Gastrocnemius medialis (tissue), 4 donors: Measurements from ENCODE around the gene SLC5A11. TPM values are rescaled to one million over a fixed set of nuclear protein-coding genes. Genes with fewer than 3 reads are reported as not detected.

Source experiments
- ATAC-seq, 2 donors: fragments of 150-250 bp; one replicate each; pipeline ENCODE4 v1.9.1; 2016
- DNase-seq, 2 donors: peaks; one replicate each; pipeline ENCODE4 v3.0.0-alpha.2; 2019
- H3K27ac ChIP-seq, 4 donors: fragments of 200-600 bp; sonication (generic); 1 replicate in 1 of 4; 2 replicates in 3 of 4; pipeline ENCODE4 v1.5.1; 2016 to 2018; ENCODE audit warnings: mild to moderate bottlenecking in 2 of 4, moderate library complexity in 1 of 4
- H3K27me3 ChIP-seq, 3 donors: fragments of 200-600 bp; sonication (generic) in 2 of 3; 1 replicate in 1 of 3; 2 replicates in 2 of 3; pipeline versions ENCODE4 v1.5.1 to v1.6.0; 2016 to 2019; ENCODE audit warnings: mild to moderate bottlenecking in 1 of 3, moderate library complexity in 1 of 3
- H3K36me3 ChIP-seq, 2 donors: fragments of 200-600 bp; sonication (generic) in 1 of 2; one replicate each; pipeline ENCODE4 v1.5.1; 2017 to 2018
- H3K4me1 ChIP-seq, 2 donors: fragments of 200-600 bp; sonication (generic) in 1 of 2; one replicate each; pipeline ENCODE4 v1.5.1; 2016 to 2017; ENCODE audit warnings: mild to moderate bottlenecking in 2 of 2
- H3K4me3 ChIP-seq, 4 donors: fragments of 200-600 bp; sonication (generic) in 3 of 4; 1 replicate in 1 of 4; 2 replicates in 3 of 4; pipeline ENCODE4 v1.5.1; 2016 to 2019; ENCODE audit warnings: mild to moderate bottlenecking in 2 of 4
- H3K9me3 ChIP-seq, 3 donors: fragments of 200-600 bp; sonication (generic) in 2 of 3; 1 replicate in 1 of 3; 2 replicates in 2 of 3; pipeline ENCODE4 v1.5.1; 2016 to 2019
- POLR2A ChIP-seq, 2 donors: fragments of 450-650 bp; IDR thresholded peaks; one replicate each; pipeline ENCODE4 v1.6.1; 2017; ENCODE audit warnings: antibody characterized with exemption in 2 of 2, mild to moderate bottlenecking in 2 of 2, moderate library complexity in 2 of 2
- in situ Hi-C, 4 donors: fragments of 200-750 bp; cut with MboI; loops; one replicate each; pipeline versions ENCODE4 v1.15.0 to v1.8.0; 2017; ENCODE audit warnings: low sequenced_read_pairs in 4 of 4
- intact Hi-C: fragments of 100-400 bp; cut with DNase I; formaldehyde crosslinking; loops from one replicate; pipeline ENCODE4 v1.15.1; 2023; ENCODE audit warnings: low total_unique reads
- total RNA-seq, 4 donors: library from RNA; depleted of rRNA; stranded (reverse); fragments of >200 nt; gene quantifications; one replicate each; pipeline versions ENCODE4 v1.1.0 to v1.2.3, GENCODE V29; 2016
- TF ChIP-seq, protein P1 (sequence below), 5 experiments: fragments of 450-650 bp in 3 of 5; fragments of 200-600 bp in 2 of 5; sonication (generic) in 2 of 5; IDR thresholded peaks in 4 of 5; conservative IDR thresholded peaks in 1 of 5; 1 replicate in 4 of 5; 2 replicates in 1 of 5; pipeline ENCODE4 v1.5.1; 2016 to 2019; ENCODE audit warnings: antibody characterized with exemption in 5 of 5, mild to moderate bottlenecking in 3 of 5, moderate library complexity in 3 of 5

SLC5A11 gene
- total RNA-seq, 4 donors from 2014 or later = 0.20 to 0.66 TPM; not detected in 2

DNA sequence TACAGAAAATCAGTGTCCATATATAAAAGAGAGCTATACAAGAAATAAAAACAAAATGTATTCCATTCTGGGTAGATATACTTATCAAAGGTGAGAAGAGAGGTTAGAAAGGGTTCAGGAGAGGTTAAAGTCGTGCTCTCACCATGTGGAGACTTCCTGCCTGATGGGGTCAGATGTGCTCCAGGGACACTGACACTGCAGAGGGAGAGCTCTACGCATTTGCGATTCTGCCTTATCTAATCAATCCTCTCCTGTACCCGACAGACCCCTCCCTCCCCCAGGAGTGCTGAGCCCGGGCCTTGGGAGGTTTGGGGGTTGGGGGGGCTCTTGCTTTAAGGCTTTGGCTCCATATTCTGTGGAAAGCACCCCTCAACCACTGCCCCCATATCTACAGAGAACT lies 16.6 kb upstream of the SLC5A11 start:
- Histone ChIP-seq H3K36me3 (peaks cover 0 to 50% of the 10 kb centered on the region in 2 donors), H3K27ac (no peak overlapping the region), H3K4me3 (no peak overlapping the region), H3K4me1 (no peaks in the 10 kb centered on the region), H3K9me3 (no peaks in the 10 kb centered on the region), H3K27me3 (no peaks in the 10 kb centered on the region)
- in situ Hi-C loops (no loop called here), intact Hi-C loops (no loop called here)
- DNase-seq = no peak
- no peak for TF ChIP-seq POLR2A (IDR thresholded peaks at IDR 0.05)
- TF ChIP-seq, protein P1, sequence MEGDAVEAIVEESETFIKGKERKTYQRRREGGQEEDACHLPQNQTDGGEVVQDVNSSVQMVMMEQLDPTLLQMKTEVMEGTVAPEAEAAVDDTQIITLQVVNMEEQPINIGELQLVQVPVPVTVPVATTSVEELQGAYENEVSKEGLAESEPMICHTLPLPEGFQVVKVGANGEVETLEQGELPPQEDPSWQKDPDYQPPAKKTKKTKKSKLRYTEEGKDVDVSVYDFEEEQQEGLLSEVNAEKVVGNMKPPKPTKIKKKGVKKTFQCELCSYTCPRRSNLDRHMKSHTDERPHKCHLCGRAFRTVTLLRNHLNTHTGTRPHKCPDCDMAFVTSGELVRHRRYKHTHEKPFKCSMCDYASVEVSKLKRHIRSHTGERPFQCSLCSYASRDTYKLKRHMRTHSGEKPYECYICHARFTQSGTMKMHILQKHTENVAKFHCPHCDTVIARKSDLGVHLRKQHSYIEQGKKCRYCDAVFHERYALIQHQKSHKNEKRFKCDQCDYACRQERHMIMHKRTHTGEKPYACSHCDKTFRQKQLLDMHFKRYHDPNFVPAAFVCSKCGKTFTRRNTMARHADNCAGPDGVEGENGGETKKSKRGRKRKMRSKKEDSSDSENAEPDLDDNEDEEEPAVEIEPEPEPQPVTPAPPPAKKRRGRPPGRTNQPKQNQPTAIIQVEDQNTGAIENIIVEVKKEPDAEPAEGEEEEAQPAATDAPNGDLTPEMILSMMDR (IDR thresholded peaks at IDR 0.05 in 4 of 5, conservative IDR thresholded peaks at IDR 0.05 in 1 of 5) = no peak
- no peak for ATAC-seq

DNA sequence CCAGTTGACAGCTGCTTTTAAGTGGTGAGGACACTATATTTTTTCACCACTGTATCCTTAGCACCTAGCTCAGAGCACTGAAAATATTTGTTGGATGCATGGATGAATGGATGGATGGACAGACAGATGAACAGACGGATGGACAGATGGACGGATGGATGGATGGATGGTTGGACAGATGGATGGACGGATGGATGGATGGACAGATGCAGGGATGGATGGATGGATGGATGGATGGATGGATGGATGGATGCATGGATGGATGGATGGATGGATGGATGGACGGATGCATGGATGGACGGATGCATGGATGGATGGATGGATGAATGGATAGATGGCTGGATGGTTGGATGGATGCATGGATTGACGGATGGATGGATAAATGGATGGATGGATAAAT lies 12.4 kb upstream of the SLC5A11 start:
- Histone ChIP-seq H3K27me3 (no peaks in the 10 kb centered on the region), H3K4me1 (no peaks in the 10 kb centered on the region), H3K9me3 (no peaks in the 10 kb centered on the region), H3K27ac (no peak overlapping the region), H3K4me3 (no peak overlapping the region), H3K36me3 (peaks cover 0 to 21% of the 10 kb centered on the region in 2 donors)
- TF ChIP-seq, protein P1 (IDR thresholded peaks at IDR 0.05 in 4 of 5, conservative IDR thresholded peaks at IDR 0.05 in 1 of 5) = no peak
- no peak for DNase-seq
- intact Hi-C loops (no loop called here), in situ Hi-C loops (no loop called here)
- ATAC-seq = no peak

DNA sequence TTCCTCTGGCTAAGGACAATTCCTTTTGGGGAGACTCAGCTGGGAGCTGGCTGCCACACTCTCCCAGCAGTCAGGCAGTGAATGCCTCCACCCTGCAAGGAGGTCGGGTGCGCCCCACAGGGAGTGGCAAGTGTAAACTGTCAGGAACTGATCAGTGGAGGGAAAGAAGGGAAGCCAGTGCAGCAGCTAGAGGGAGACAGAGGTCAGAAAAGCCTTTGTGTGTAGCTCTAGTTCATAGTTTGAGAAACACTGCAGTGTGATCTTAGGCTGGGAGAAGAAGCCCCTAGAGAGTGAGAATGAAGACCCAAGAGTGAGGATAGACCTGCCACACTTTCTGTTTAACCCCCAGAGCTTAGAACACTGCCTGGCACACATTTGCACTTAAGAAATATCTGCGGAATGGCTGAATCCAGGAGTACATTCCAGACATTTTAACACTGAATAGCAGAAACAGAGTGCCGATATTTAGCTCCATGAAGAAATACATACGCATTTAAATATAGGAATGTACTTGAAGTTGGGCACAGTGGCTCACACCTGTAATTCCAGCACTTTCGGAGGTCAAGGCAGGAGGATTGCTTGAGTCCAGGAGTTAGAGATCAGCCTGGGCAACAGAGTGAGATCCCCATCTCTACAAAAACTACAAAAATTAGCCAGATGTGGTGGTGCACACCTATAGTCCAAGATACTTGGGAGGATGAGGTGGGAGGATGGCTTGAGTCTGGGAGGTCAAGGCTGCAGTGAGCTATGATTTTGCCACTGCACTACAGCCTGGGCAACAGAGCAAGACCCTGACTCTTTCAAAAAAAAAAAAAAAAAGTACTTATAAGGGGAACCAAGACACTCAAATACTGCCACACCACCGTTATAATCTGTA lies 11.1 kb upstream of the SLC5A11 start:
- ATAC-seq = no peak
- Histone ChIP-seq H3K36me3 (peaks cover 0 to 16% of the 10 kb centered on the region in 2 donors), H3K9me3 (no peaks in the 10 kb centered on the region), H3K27me3 (no peaks in the 10 kb centered on the region), H3K4me1 (no peaks in the 10 kb centered on the region), H3K27ac (no peak overlapping the region), H3K4me3 (no peak overlapping the region)
- in situ Hi-C loops = no loop called here
- TF ChIP-seq, protein P1 (IDR thresholded peaks at IDR 0.05 in 4 of 5, conservative IDR thresholded peaks at IDR 0.05 in 1 of 5) = no peak
- TF ChIP-seq POLR2A (IDR thresholded peaks at IDR 0.05) = no peak
- no peak for DNase-seq
- intact Hi-C loops = no loop called here

DNA sequence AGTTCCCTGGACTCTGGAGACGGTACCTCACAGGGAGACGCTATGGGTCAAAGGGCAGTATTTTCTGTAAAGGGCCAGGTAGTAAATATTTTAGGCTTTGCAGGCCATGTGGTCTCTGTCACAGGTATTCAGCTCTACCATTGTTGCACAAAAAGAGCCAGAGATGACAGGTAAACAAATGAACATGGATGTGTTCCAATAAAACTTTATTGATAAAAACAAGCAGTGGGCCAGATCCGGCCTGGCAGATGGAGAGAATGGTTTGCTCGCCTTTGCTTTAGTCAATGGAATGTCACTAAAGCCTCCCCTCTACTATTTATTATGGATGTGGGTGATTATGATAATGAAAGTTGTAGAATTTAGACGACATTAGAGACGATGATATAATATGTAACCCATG lies 8.9 kb upstream of the SLC5A11 start:
- TF ChIP-seq POLR2A (IDR thresholded peaks at IDR 0.05) = no peak
- TF ChIP-seq, protein P1 (IDR thresholded peaks at IDR 0.05 in 4 of 5, conservative IDR thresholded peaks at IDR 0.05 in 1 of 5) = no peak
- Histone ChIP-seq H3K36me3 (peaks cover 0 to 10% of the 10 kb centered on the region in 2 donors), H3K27ac (no peak overlapping the region), H3K9me3 (no peaks in the 10 kb centered on the region), H3K4me1 (no peaks in the 10 kb centered on the region), H3K27me3 (no peaks in the 10 kb centered on the region), H3K4me3 (no peak overlapping the region)
- in situ Hi-C loops = no loop called here
- DNase-seq (no peak), ATAC-seq (no peak)
- intact Hi-C loops = no loop called here
